Head of caudate nucleus (tissue), 42 donors: ENCODE data around the gene ERP44.
A peak's percentile ranks its signal among the peaks of the same experiment; 100 is the strongest.
"Not testable (repeated sequence)": the region's sequence is repeated elsewhere in the genome, so short reads cannot be mapped to it uniquely, and the experiment has no call there.

Experiments used
- DNase-seq, 42 donors: peaks; one replicate each; pipeline versions ENCODE4 v3.0.0 to v3.0.0-alpha.2; 2020 to 2021; ENCODE audit warnings: mixed read lengths in 7 of 42
- intact Hi-C: fragments of 100-400 bp; cut with DNase I; formaldehyde crosslinking; loops from one replicate; pipeline ENCODE4 v1.15.0; 2022

Gene ERP44

GRCh38 chr9:100098887-100099721 lies at the start of gene ERP44, which contains the start of gene INVS:
Gene ERP44 (minus strand): TSS chr9:100099000. CDS start chr9:100098840, 160 bp downstream.
Gene INVS (plus strand): TSS chr9:100099243. CDS start chr9:100104522, 5,279 bp downstream.
- intact Hi-C loops, result no loop called here
- DNase-seq, result peak; percentile 99 to 100 (median 100)

GRCh38 chr9:100145976-100146375 lies 47.2 kb upstream of the ERP44 start:
- intact Hi-C loops, DNase-seq: not testable (repeated sequence)

DNA sequence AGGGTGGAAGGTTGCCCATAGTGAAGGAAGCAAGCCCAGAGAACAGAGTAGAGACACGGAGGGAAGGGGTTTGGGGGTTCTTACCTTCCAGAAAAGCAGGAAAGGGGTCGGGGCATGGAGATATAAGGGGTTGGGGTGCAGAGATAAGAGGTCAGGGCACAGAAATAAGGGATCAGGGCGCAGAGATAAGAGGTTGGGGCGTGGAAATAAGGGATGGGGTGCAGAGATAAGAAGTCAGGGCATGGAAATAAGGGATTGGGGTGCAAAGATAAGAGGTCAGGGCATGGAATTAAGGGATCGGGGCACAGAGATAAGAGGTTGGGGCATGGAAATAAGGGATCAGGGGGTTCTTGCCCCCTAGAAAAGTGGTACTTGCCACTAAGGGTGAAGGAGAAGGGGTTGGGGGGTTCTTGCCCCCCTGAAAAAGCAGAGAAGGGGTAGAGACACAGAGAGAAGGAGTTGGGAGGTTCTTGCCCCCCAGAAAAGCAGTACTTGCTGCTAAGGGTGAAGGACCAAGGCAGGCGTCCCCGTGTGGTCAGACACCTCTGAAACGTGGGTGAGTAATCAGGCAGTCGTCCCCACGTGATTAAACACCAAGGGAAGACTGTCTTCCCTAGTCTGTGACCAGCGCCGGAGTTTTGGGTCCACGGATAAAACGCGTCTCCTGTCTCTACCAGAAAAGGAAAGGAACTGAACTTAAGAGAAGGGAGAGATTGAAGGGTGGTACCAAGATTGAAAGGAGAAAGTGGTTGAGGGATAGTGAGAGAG lies 46.6 kb upstream of the ERP44 start:
- DNase-seq, intact Hi-C loops: not testable (repeated sequence)

- intact Hi-C loops, DNase-seq: not testable (repeated sequence)
Measured at GRCh38 chr9:100141862-100142261, 43.1 kb upstream of the ERP44 start.

- intact Hi-C loops, DNase-seq: not testable (repeated sequence)
Measured at GRCh38 chr9:100140303-100140702, 41.5 kb upstream of the ERP44 start.

- intact Hi-C loops, DNase-seq: not testable (repeated sequence)
Measured at GRCh38 chr9:100136799-100137198, 38.0 kb upstream of the ERP44 start.

- intact Hi-C loops, result no loop called here
- DNase-seq, result no peak
Measured at GRCh38 chr9:100134731-100135130, 35.9 kb upstream of the ERP44 start.

DNA sequence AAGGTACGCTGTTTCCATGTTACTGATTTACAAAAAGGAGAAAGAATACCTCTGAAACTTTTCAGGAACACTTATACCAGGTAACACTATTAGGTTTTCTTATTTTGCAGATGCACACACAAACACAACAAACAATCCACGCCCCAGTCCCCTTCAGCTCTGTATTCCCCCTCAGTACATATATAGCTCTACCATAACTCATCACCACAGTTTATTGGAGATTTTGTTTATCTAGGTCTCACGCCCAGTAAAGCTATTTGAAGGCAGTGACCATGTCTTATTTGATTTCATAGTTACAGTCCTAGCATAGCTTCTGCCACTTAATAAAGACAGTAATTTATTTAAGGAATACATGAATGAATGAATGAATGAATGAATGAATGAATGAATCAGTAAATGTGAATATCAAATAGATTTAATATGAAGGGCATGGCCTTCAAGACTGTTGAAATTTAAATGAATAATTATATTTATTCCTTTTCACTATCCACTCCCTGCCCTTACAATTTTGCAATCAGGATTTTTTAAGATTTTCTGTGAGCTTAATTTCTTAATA lies 33.2 kb upstream of the ERP44 start:
- DNase-seq, result no peak
- intact Hi-C loops, result no loop called here

DNA sequence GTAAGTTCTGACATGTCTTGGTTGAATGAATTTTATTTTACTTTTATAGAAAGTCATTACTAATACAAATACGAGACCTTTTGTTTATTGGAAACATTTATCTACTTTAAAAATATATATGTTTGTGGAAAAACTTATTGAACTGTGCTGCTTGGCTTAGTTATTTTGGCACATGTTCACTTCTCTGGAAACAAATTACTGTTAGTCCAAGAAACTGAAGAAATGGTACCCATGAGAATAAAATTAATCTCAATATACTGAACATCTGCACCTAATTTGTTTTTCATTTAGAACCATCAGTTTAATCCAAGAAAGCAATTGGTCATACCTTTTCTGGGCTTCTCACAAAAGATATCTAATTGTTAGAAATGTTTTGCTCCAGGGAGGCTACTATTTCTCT lies 32.4 kb upstream of the ERP44 start:
- no peak for DNase-seq

DNA sequence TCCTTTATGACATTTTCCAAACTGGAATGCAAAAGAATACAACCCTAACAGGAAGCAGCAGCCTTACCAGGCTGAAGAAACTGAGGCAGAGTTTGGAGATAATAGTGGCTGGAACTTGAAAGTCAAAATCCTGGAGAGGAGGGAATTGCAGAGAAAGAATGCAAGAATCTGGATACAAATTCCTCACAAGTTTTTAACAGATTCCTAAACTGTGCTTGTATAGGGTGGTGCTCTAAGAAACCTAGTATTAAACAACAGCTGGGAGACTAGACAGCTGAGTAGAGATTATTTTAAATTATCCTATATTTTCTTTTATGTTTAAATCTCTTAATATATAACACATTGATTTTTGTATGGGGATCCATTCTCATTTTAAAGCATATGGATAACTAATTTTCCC lies 31.0 kb upstream of the ERP44 start:
- intact Hi-C loops, result no loop called here
- no peak for DNase-seq

More for the DNA sequence above, 32.4 kb upstream of the ERP44 start:
- intact Hi-C loops, result no loop called here

DNA sequence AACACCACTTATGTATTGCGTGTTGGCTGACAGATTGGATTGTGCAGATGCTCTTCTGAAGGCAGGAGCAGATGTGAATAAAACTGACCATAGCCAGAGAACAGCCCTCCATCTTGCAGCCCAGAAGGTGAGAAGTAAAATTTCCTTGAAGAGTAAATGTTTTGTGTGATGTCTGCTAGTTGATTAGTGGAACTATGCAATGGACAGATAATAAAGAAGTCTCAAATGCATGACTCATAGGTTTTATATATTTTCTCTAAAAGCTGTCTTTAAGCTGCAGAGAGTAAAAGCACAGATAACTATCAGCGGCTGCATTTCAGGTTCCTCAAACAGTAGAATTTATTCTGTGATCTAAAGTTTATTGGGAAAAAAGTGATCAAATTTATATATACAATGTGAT lies 27.6 kb upstream of the ERP44 start:
- intact Hi-C loops, result no loop called here
- no peak for DNase-seq

DNA sequence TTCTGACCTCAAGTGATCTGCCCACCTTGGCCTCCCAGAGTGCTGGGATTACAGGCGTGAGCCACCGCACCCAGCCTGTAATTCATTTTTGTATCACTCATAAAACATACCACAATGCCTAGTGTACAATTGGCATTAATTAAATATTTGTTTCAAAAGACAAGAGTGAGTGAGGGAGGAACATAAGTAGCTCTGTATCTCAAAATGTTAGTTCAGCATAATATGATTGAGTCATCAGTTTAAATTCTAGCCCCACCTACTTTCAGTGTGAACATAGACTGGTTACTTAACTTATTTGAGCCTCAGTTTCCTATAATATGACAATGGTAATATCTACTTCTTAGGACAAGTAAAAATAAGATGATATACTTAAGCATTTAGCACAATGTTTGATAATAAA lies 27.1 kb upstream of the ERP44 start:
- DNase-seq, result no peak
- intact Hi-C loops, result no loop called here

GRCh38 chr9:100125236-100125635 lies 26.4 kb upstream of the ERP44 start:
- intact Hi-C loops, result no loop called here

GRCh38 chr9:100120286-100120685 lies 21.5 kb upstream of the ERP44 start:
- no peak for DNase-seq
- intact Hi-C loops, result no loop called here

More at GRCh38 chr9:100125236-100125635, 26.4 kb upstream of the ERP44 start:
- DNase-seq, result no peak

DNA sequence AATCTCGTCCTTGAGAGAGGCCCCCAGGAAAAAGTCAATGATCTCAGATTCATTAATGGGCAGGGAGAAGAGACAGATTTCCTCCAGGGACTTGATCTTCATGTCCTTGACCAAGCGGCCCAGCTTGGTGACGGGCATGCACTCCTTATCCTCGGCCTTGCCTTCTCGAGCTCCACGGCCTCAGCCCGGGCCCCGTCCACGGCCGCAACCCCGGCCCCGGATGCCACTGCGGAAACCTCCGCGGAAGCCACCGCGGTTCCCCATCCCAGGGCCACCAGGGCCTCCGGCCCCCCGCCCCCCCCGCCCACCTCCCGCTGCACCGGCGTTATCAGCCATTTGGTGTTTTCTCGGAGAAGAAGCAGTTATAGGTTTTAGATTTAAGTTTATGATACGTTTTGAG lies 18.5 kb upstream of the ERP44 start:
- no peak for DNase-seq
- intact Hi-C loops, result no loop called here

- intact Hi-C loops, result no loop called here
- no peak for DNase-seq
Measured at GRCh38 chr9:100112677-100113336, 14.0 kb upstream of the ERP44 start.

GRCh38 chr9:100111235-100111634 lies 12.4 kb upstream of the ERP44 start:
- intact Hi-C loops, result no loop called here
- peak; percentile 41 to 93 (median 78) for DNase-seq

DNA sequence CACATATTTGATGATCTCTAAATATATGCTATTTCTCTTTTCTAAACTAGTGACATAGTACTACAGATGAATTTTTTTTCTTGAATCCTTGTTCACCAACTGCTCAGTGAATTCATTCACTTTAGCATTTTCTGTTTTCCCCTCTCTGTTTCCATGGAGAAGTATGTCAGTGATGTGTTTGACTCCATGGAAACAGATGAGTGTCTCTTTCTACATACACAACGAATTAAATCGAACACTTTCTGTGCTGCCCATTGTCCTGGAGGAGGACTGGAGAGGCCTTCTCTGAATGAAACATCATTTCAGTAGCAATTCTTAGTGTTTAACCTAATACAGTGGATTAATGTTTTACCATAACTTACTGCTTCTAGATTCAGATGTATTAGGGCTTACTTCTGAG lies 9.8 kb upstream of the ERP44 start:
- DNase-seq, result no peak
- intact Hi-C loops, result no loop called here

GRCh38 chr9:100106616-100107015 lies 7.8 kb upstream of the ERP44 start:
- intact Hi-C loops, result no loop called here
- DNase-seq, result no peak
